ENCODE data around the gene ACOX1. TPM values are rescaled to one million over a fixed set of nuclear protein-coding genes. Genes with fewer than 3 reads are reported as not detected.
A peak's percentile ranks its signal among the peaks of the same experiment; 100 is the strongest.

ACOX1 gene
- total and polyA plus RNA-seq, 2 donors (not counting 1 experiment from before 2014, with no cell fraction given) = 6.6 to 31.2 TPM

DNA sequence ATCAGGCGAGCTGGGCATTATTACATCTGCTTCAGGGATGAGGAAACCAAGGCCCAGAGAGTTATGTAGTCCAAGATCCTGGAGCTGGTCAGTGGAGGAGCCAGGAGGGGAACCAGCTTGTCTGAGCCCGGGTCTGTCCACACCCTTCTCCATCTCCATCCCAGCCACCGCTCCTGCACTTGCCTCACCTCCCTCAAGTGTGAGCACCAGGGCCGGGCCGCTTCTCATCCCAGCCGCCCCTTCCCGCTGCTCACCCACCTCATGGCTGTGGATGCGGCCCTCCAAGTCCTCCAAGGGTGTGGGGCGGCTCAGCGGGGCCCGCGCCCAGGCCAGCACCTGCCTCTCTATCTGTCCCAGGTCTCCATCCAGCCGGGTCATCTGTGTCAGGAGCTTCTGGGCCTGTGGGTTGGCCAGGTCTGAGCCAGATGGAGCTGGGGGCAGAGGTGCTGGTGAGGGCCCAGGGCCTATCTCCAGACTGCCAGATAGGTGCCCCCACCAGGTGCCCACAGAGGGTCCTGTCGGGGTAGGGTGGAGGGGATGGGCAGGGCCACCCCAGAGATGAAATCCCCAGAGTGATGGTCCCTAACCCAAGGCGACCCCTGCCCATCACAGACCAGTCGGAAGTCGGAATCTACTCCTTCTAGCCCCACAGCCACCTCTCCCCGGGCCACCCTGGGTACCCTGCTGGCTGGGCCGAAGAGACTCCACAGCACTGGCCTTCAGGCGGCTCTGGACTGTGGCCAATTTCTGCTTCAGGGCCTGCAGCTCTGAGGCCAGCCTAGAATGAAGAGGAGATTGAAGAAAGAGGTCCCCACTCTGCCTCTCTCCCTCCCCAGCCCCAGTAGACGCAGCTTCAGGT is 38.7 kb upstream of the ACOX1 start:
- DNase-seq = no peak
- no peak overlapping the region for H2AFZ ChIP-seq (ENCODE audit: insufficient read depth, low read depth, low read length, poor library complexity, severe bottlenecking)
- H3K4me2 ChIP-seq (replicated peaks; ENCODE audit: low read depth, low read length, poor library complexity, severe bottlenecking) = no peak overlapping the region
- Mint-ChIP-seq H3K27ac (no peak overlapping the region), H3K4me1 (no peaks in the 10 kb centered on the region), H3K4me3 (no peak overlapping the region), H3K9me3 (ENCODE audit: insufficient read depth) (no peaks in the 10 kb centered on the region), H3K27me3 (no peaks in the 10 kb centered on the region)
- H3K4me3 ChIP-seq (ENCODE audit: control extremely low read depth in 1 of 5, extremely low read depth in 1 of 5, insufficient read depth in 1 of 5, low read depth in 2 of 5, low read length in 4 of 5) = no peak overlapping the region
- no peaks in the 10 kb centered on the region for H4K20me1 ChIP-seq (ENCODE audit: control insufficient read depth, insufficient read depth, low read length, poor library complexity, severe bottlenecking)
- POLR2A ChIA-PET = interaction anchor here (0.6 kb wide), 1 partner anchor 365 kb away, joined by 3 read pairs; no protein-coding TSS in a partner anchor
- intact Hi-C loops (cut with micrococcal nuclease) = no loop called here
- H3K27ac ChIP-seq (ENCODE audit: low read length in 2 of 2) = no peak overlapping the region
- peaks cover 0 to 7% of the 10 kb centered on the region in 2 donors for H3K4me1 ChIP-seq (ENCODE audit: control insufficient read depth in 2 of 2, insufficient read depth in 2 of 2, low read length in 2 of 2)
- no peaks in the 10 kb centered on the region for H3K79me2 ChIP-seq (ENCODE audit: control insufficient read depth, insufficient read depth, low read length)
- CTCF ChIA-PET = interaction anchor here (1.4 to 3.0 kb wide), 2 partner anchors 9 to 282 kb away, joined by 5 to 8 read pairs; no protein-coding TSS in a partner anchor
- no peak overlapping the region for H3K9ac ChIP-seq (ENCODE audit: low read length)
- H3K36me3 ChIP-seq (replicated peaks in 1 of 2; ENCODE audit: control extremely low read depth in 1 of 2, control insufficient read depth in 1 of 2, extremely low read depth in 1 of 2, insufficient read depth in 2 of 2, low read length in 1 of 2) = no peaks in the 10 kb centered on the region
- TF ChIP-seq, protein P1, sequence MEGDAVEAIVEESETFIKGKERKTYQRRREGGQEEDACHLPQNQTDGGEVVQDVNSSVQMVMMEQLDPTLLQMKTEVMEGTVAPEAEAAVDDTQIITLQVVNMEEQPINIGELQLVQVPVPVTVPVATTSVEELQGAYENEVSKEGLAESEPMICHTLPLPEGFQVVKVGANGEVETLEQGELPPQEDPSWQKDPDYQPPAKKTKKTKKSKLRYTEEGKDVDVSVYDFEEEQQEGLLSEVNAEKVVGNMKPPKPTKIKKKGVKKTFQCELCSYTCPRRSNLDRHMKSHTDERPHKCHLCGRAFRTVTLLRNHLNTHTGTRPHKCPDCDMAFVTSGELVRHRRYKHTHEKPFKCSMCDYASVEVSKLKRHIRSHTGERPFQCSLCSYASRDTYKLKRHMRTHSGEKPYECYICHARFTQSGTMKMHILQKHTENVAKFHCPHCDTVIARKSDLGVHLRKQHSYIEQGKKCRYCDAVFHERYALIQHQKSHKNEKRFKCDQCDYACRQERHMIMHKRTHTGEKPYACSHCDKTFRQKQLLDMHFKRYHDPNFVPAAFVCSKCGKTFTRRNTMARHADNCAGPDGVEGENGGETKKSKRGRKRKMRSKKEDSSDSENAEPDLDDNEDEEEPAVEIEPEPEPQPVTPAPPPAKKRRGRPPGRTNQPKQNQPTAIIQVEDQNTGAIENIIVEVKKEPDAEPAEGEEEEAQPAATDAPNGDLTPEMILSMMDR (IDR thresholded peaks at IDR 0.05) = no peak
- no peak for TF ChIP-seq EZH2 (IDR thresholded peaks at IDR 0.05; ENCODE audit: borderline replicate concordance, insufficient read depth, low read depth, low read length, poor library complexity, severe bottlenecking)
- no peak for ATAC-seq (ENCODE audit: low read depth)
- no peaks in the 10 kb centered on the region for H3K9me3 ChIP-seq (ENCODE audit: control extremely low read depth in 1 of 3, control insufficient read depth in 2 of 3, insufficient read depth in 1 of 3, low read length in 2 of 3)
- H3K27me3 ChIP-seq (replicated peaks in 1 of 4; ENCODE audit: control extremely low read depth in 1 of 4, control insufficient read depth in 3 of 4, insufficient read depth in 4 of 4, low read length in 3 of 4) = peaks cover 0 to 7% (median 2%) of the 10 kb centered on the region in 4 experiments
- WGBS (ENCODE audit: insufficient coverage) = 94% methylated on average over 17 of the region's 21 CpGs

- H3K9me3 Mint-ChIP-seq (ENCODE audit: insufficient read depth) = no peaks in the 10 kb centered on the region
- ChIA-PET POLR2A (no interaction called here), CTCF (interaction anchor here (0.6 to 4.3 kb wide), 28 partner anchors 8 to 383 kb away, joined by 3 to 59 read pairs (median 5); partner anchors contain the start of genes CDK3, FBF1 and SMIM5)
- ATAC-seq (ENCODE audit: low read depth) (no peak), DNase-seq (no peak)
- no peaks in the 10 kb centered on the region for H3K4me1 Mint-ChIP-seq
- Histone ChIP-seq H3K4me3 (ENCODE audit: control extremely low read depth in 1 of 5, extremely low read depth in 1 of 5, insufficient read depth in 1 of 5, low read depth in 2 of 5, low read length in 4 of 5) (no peak overlapping the region), H3K4me1 (ENCODE audit: control insufficient read depth in 2 of 2, insufficient read depth in 2 of 2, low read length in 2 of 2) (peaks cover 0 to 7% of the 10 kb centered on the region in 2 donors), H3K36me3 (replicated peaks in 1 of 2; ENCODE audit: control extremely low read depth in 1 of 2, control insufficient read depth in 1 of 2, extremely low read depth in 1 of 2, insufficient read depth in 2 of 2, low read length in 1 of 2) (no peaks in the 10 kb centered on the region), H3K27me3 (replicated peaks in 1 of 4; ENCODE audit: control extremely low read depth in 1 of 4, control insufficient read depth in 3 of 4, insufficient read depth in 4 of 4, low read length in 3 of 4) (peaks cover 0 to 7% (median 2%) of the 10 kb centered on the region in 4 experiments), H3K27ac (ENCODE audit: low read length in 2 of 2) (no peak overlapping the region), H3K9me3 (ENCODE audit: control extremely low read depth in 1 of 3, control insufficient read depth in 2 of 3, insufficient read depth in 1 of 3, low read length in 2 of 3) (no peaks in the 10 kb centered on the region), H2AFZ (ENCODE audit: insufficient read depth, low read depth, low read length, poor library complexity, severe bottlenecking) (peak overlapping the region; percentile 43), H4K20me1 (ENCODE audit: control insufficient read depth, insufficient read depth, low read length, poor library complexity, severe bottlenecking) (no peaks in the 10 kb centered on the region), H3K4me2 (replicated peaks; ENCODE audit: low read depth, low read length, poor library complexity, severe bottlenecking) (no peak overlapping the region), H3K79me2 (ENCODE audit: control insufficient read depth, insufficient read depth, low read length) (no peaks in the 10 kb centered on the region), H3K9ac (ENCODE audit: low read length) (no peak overlapping the region)
- intact Hi-C loops (cut with micrococcal nuclease) = no loop called here
- TF ChIP-seq, protein P1 (IDR thresholded peaks at IDR 0.05) = no peak
- no peak for TF ChIP-seq EZH2 (IDR thresholded peaks at IDR 0.05; ENCODE audit: borderline replicate concordance, insufficient read depth, low read depth, low read length, poor library complexity, severe bottlenecking)
- WGBS (ENCODE audit: insufficient coverage) = 85% methylated on average over 26 of the region's 26 CpGs
- H3K27me3 Mint-ChIP-seq = no peaks in the 10 kb centered on the region
- no peak overlapping the region for H3K4me3 Mint-ChIP-seq
- H3K27ac Mint-ChIP-seq = no peak overlapping the region
Measured at GRCh38 chr17:76014925-76015261, 35.9 kb upstream of the ACOX1 start.
